PC-3 (cell line): ENCODE measurements around the gene NCBP3. TPM values are rescaled to one million over a fixed set of nuclear protein-coding genes. Genes with fewer than 3 reads are reported as not detected.

ENCODE experiments used
- ATAC-seq: fragments of 200-7000 bp; cut with Tn5 transposase; 2 replicates; pipeline ENCODE4 v1.9.1; 2020; ENCODE audit warnings: mild to moderate bottlenecking, moderate library complexity
- BruUV-seq: library from RNA; stranded (reverse); fragments of 400-500 nt; replicated peaks from 2 replicates; lab custom pipeline; 2021; lab: Mats Ljungman, UMichigan
- CTCF ChIA-PET: fragments of 300-600 bp; sonication (Branson Sonifier 250); formaldehyde crosslinking; loops from one replicate; lab custom pipeline; 2022; ENCODE audit warnings: antibody characterized with exemption; lab: Charles Lee
- POLR2A ChIA-PET: fragments of 300-600 bp; sonication (Branson Sonifier 250); formaldehyde crosslinking; loops from one replicate; lab custom pipeline; 2022; ENCODE audit warnings: antibody characterized with exemption; ENCODE audit not compliant: unreplicated experiment; lab: Charles Lee
- DNase-seq: peaks from one replicate; pipeline ENCODE4 v3.0.0-alpha.2; 2015
- H2AFZ ChIP-seq: fragments of 300-600 bp; sonication (generic); 2 replicates; pipeline ENCODE4 v1.6.0; 2016; ENCODE audit warnings: antibody characterized with exemption, low read length
- H3F3A ChIP-seq: fragments of 300-600 bp; sonication (generic); one replicate; pipeline ENCODE4 v1.6.0; 2017; ENCODE audit warnings: antibody characterized with exemption, low read length, control low read depth, mild to moderate bottlenecking; ENCODE audit not compliant: unreplicated experiment
- H3K27ac ChIP-seq: fragments of 300-600 bp; sonication (generic); 2 replicates; pipeline ENCODE4 v1.5.1; 2016; ENCODE audit warnings: mild to moderate bottlenecking, low read length
- H3K27me3 ChIP-seq: fragments of 300-600 bp; sonication (generic); 2 replicates; pipeline ENCODE4 v1.6.1; 2016; ENCODE audit warnings: low read length, mixed read lengths
- H3K36me3 ChIP-seq: fragments of 300-600 bp; sonication (generic); 2 replicates; pipeline ENCODE4 v1.6.1; 2016; ENCODE audit warnings: low read depth, mixed run types, low read length, mixed read lengths
- H3K4me1 ChIP-seq: fragments of 300-600 bp; sonication (generic); 2 replicates; pipeline ENCODE4 v1.5.1; 2016; ENCODE audit warnings: low read length; ENCODE audit not compliant: insufficient read depth
- H3K4me2 ChIP-seq: fragments of 300-600 bp; sonication (generic); 2 replicates; pipeline ENCODE4 v1.6.0; 2016; ENCODE audit warnings: low read length
- H3K4me3 ChIP-seq: fragments of 300-600 bp; sonication (generic); 2 replicates; pipeline ENCODE4 v1.5.1; 2016; ENCODE audit warnings: mild to moderate bottlenecking, low read length, mixed read lengths
- H3K79me2 ChIP-seq: fragments of 300-600 bp; sonication (generic); 2 replicates; pipeline ENCODE4 v1.6.1; 2017; ENCODE audit warnings: low read length, mixed read lengths
- H3K9ac ChIP-seq: fragments of 300-600 bp; sonication (generic); 2 replicates; pipeline ENCODE4 v1.6.0; 2016; ENCODE audit warnings: mild to moderate bottlenecking, low read length
- H3K9me2 ChIP-seq: fragments of 300-600 bp; sonication (generic); replicated peaks from 2 replicates; pipeline ENCODE4 v1.6.1; 2016; ENCODE audit warnings: mixed run types, low read length, mixed read lengths
- H3K9me3 ChIP-seq: fragments of 300-600 bp; sonication (generic); 2 replicates; pipeline ENCODE4 v1.6.1; 2016; ENCODE audit warnings: low read length, mixed read lengths
- H4K20me1 ChIP-seq: fragments of 300-600 bp; sonication (generic); 2 replicates; pipeline ENCODE4 v1.6.1; 2016; ENCODE audit warnings: low read length, mixed read lengths
- EZH2 ChIP-seq: fragments of 300-600 bp; sonication (generic); IDR thresholded peaks from one replicate; pipeline ENCODE4 v1.6.1; 2017; ENCODE audit warnings: antibody characterized with exemption, mild to moderate bottlenecking, low read length; ENCODE audit not compliant: unreplicated experiment
- EZH2phosphoT487 ChIP-seq: fragments of 300-600 bp; sonication (generic); IDR thresholded peaks from 2 replicates; pipeline ENCODE4 v1.6.1; 2018; ENCODE audit warnings: mild to moderate bottlenecking, antibody characterized with exemption, low read length, borderline replicate concordance
- intact Hi-C: fragments of 100-400 bp; cut with micrococcal nuclease; formaldehyde crosslinking; loops from 2 replicates; pipeline ENCODE4 v1.9.0; 2023
- total RNA-seq: library from RNA; depleted of rRNA; stranded (reverse); fragments of >200 nt; gene quantifications from 2 replicates; pipeline ENCODE4 v1.2.3, GENCODE V29; 2014
- TF ChIP-seq, protein P1 (sequence below): fragments of 300-600 bp; sonication (generic); conservative IDR thresholded peaks from 2 replicates; pipeline ENCODE4 v1.5.1; 2017; ENCODE audit warnings: antibody characterized with exemption, low read depth, mild to moderate bottlenecking, low read length

The NCBP3 gene
- total RNA-seq, 1 experiment from 2014 or later, result 21.0 TPM

DNA sequence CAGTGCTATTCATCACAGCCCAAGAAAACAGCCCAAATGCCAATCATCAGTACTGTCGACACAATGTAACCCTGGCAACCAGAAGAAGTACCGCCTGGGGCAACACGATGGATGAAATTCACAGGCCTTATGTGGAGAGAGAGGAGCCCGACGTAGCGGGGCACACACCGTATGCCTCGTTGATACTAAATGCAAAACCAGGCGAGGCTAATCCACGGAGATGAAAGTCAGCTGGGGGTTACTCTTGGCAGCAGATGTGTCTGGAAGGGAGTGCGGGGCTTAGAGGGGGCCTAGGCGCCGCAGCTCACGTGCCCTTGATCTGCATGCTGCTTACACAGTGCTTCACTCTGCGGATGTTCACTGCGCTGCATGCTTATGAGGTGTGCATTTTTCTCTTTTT, 74.9 kb downstream of the NCBP3 start:
- POLR2A ChIA-PET, result no interaction called here
- CTCF ChIA-PET, result no interaction called here
- ATAC-seq (no peak), DNase-seq (no peak)
- H3K4me1 ChIP-seq, result peaks cover 6% of the 10 kb centered on the region
- no peaks in the 10 kb centered on the region for H3K36me3 ChIP-seq
- H3F3A ChIP-seq, result no peaks in the 10 kb centered on the region
- H3K27me3 ChIP-seq, result no peaks in the 10 kb centered on the region
- H3K79me2 ChIP-seq, result no peaks in the 10 kb centered on the region
- no TSS peak for BruUV-seq
- H3K9ac ChIP-seq, result no peak overlapping the region
- no peak overlapping the region for H3K4me3 ChIP-seq
- no peaks in the 10 kb centered on the region for H4K20me1 ChIP-seq
- H3K4me2 ChIP-seq, result no peak overlapping the region
- intact Hi-C loops, result no loop called here
- no peak overlapping the region for H2AFZ ChIP-seq
- TF ChIP-seq, protein P1, sequence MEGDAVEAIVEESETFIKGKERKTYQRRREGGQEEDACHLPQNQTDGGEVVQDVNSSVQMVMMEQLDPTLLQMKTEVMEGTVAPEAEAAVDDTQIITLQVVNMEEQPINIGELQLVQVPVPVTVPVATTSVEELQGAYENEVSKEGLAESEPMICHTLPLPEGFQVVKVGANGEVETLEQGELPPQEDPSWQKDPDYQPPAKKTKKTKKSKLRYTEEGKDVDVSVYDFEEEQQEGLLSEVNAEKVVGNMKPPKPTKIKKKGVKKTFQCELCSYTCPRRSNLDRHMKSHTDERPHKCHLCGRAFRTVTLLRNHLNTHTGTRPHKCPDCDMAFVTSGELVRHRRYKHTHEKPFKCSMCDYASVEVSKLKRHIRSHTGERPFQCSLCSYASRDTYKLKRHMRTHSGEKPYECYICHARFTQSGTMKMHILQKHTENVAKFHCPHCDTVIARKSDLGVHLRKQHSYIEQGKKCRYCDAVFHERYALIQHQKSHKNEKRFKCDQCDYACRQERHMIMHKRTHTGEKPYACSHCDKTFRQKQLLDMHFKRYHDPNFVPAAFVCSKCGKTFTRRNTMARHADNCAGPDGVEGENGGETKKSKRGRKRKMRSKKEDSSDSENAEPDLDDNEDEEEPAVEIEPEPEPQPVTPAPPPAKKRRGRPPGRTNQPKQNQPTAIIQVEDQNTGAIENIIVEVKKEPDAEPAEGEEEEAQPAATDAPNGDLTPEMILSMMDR, result no peak
- TF ChIP-seq EZH2phosphoT487 (no peak), EZH2 (no peak)
- H3K27ac ChIP-seq, result no peak overlapping the region
- H3K9me3 ChIP-seq, result no peaks in the 10 kb centered on the region
- no peaks in the 10 kb centered on the region for H3K9me2 ChIP-seq

DNA sequence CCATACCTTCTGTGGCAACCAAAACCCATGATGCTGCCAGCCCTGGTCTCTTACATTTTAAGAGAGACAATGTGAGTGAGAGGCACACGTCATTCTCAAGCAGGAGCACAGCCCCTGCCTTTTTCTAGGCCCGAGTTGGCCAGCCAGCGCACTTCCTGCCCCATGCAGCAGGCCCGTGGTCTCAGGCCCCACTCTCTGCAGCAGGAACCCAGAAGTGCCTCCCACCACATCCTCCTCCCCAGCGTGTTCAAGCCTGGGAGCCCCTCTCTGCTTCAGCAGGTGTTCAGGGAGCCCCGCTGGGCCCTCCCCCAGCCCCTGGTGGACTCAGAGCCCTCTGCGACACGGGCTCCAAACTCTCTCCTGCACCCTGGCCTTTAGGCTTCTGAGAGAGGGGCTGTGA, 75.6 kb downstream of the NCBP3 start:
- Histone ChIP-seq H3K36me3 (no peaks in the 10 kb centered on the region), H3K27ac (no peak overlapping the region), H3K4me2 (no peak overlapping the region), H4K20me1 (no peaks in the 10 kb centered on the region), H3K9ac (no peak overlapping the region), H3K79me2 (no peaks in the 10 kb centered on the region), H3K4me3 (no peak overlapping the region), H3K4me1 (peaks cover 6% of the 10 kb centered on the region), H3F3A (no peaks in the 10 kb centered on the region), H3K27me3 (no peaks in the 10 kb centered on the region), H3K9me2 (no peaks in the 10 kb centered on the region), H2AFZ (no peak overlapping the region), H3K9me3 (no peaks in the 10 kb centered on the region)
- TF ChIP-seq, protein P1, result no peak
- TF ChIP-seq EZH2phosphoT487 (no peak), EZH2 (no peak)
- BruUV-seq, result no TSS peak
- DNase-seq (no peak), ATAC-seq (no peak)
- POLR2A ChIA-PET, result no interaction called here
- CTCF ChIA-PET, result no interaction called here
- intact Hi-C loops, result no loop called here

DNA sequence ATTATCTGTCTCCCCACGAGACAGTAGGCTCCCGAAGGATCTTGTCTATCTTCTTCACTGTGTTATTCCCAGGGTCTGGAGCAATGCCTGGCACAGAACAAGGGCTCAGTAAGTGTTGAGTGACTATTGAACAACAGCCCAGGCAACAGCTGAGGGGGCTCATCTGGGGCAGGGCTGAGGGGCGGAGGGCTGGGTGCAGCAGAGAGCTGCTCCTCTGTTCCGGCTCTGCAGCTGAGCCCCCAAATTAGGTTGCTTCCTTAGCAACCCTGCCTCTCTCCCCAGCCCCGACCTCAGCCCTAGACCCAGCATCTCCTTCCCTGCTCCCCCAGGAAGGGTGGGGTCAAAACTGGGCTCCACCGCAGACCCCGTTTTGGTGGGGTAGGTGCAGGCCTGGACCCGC, 77.3 kb downstream of the NCBP3 start:
- Histone ChIP-seq H3K9me3 (no peaks in the 10 kb centered on the region), H3F3A (no peaks in the 10 kb centered on the region), H3K4me3 (no peak overlapping the region), H3K27me3 (no peaks in the 10 kb centered on the region), H3K9ac (no peak overlapping the region), H3K4me1 (peaks cover 6% of the 10 kb centered on the region), H3K36me3 (no peaks in the 10 kb centered on the region), H4K20me1 (no peaks in the 10 kb centered on the region), H3K79me2 (no peaks in the 10 kb centered on the region), H3K27ac (no peak overlapping the region), H3K9me2 (no peaks in the 10 kb centered on the region), H3K4me2 (no peak overlapping the region), H2AFZ (no peak overlapping the region)
- DNase-seq (no peak), ATAC-seq (no peak)
- no peak for TF ChIP-seq EZH2
- no peak for TF ChIP-seq EZH2phosphoT487
- TF ChIP-seq, protein P1, result no peak
- ChIA-PET POLR2A (no interaction called here), CTCF (no interaction called here)
- no TSS peak for BruUV-seq
- intact Hi-C loops, result no loop called here
